ENCODE data around the gene GALR2.
A peak's percentile ranks its signal among the peaks of the same experiment; 100 is the strongest.
"Not testable (repeated sequence)": the region's sequence is repeated elsewhere in the genome, so short reads cannot be mapped to it uniquely, and the experiment has no call there.

The GALR2 gene

GRCh38 chr17:76074390-76075363 lies at the start of gene GALR2:
Gene GALR2, plus strand, starts transcription at chr17:76074781. Its CDS starts 103 bp downstream, at chr17:76074884.
- DNase-seq, result no peak

- no peak for DNase-seq
Observed at GRCh38 chr17:76025294-76025693, 49.3 kb upstream of the GALR2 start.

GRCh38 chr17:76026714-76027158 lies 47.8 kb upstream of the GALR2 start:
- DNase-seq, result no peak

- DNase-seq, result peak; percentile 22
Observed at GRCh38 chr17:76027159-76027839, 47.3 kb upstream of the GALR2 start, which contains the start of gene EVPL. Gene EVPL, minus strand, starts transcription at chr17:76027306. Its CDS starts 108 bp downstream, at chr17:76027198.

GRCh38 chr17:76032073-76032779 lies 42.4 kb upstream of the GALR2 start:
- no peak for DNase-seq

GRCh38 chr17:76032780-76033108 lies 41.8 kb upstream of the GALR2 start:
- no peak for DNase-seq

- no peak for DNase-seq
Observed at GRCh38 chr17:76033139-76033538, 41.4 kb upstream of the GALR2 start.

GRCh38 chr17:76034428-76035350 lies 39.9 kb upstream of the GALR2 start:
- DNase-seq, result no peak

- DNase-seq, result no peak
Observed at GRCh38 chr17:76036497-76037261, 37.9 kb upstream of the GALR2 start.

GRCh38 chr17:76038050-76038449 lies 36.5 kb upstream of the GALR2 start:
- DNase-seq, result no peak

GRCh38 chr17:76039121-76039520 lies 35.5 kb upstream of the GALR2 start:
- DNase-seq, result no peak

GRCh38 chr17:76040376-76040775 lies 34.2 kb upstream of the GALR2 start:
- DNase-seq, result no peak

GRCh38 chr17:76042868-76043267 lies 31.7 kb upstream of the GALR2 start:
- DNase-seq, result not testable (repeated sequence)

- not testable (repeated sequence) for DNase-seq
Observed at GRCh38 chr17:76044475-76045007, 30.0 kb upstream of the GALR2 start.

- DNase-seq, result no peak
Observed at GRCh38 chr17:76046064-76046463, 28.5 kb upstream of the GALR2 start.

GRCh38 chr17:76048025-76048605 lies 26.5 kb upstream of the GALR2 start:
- DNase-seq, result no peak

GRCh38 chr17:76048711-76049110 lies 25.9 kb upstream of the GALR2 start:
- DNase-seq, result no peak

- no peak for DNase-seq
Observed at GRCh38 chr17:76049239-76049638, 25.3 kb upstream of the GALR2 start.

GRCh38 chr17:76049836-76050537 lies 24.6 kb upstream of the GALR2 start:
- DNase-seq, result no peak
